Hematopoietic multipotent progenitor cell treated with erythropoietin and hydrocortisone succinate and interleukin-3 and kit ligand, for 4 days (in vitro differentiated cells): ENCODE results near the gene CAPNS1.
"Not testable (repeated sequence)": the region's sequence is repeated elsewhere in the genome, so short reads cannot be mapped to it uniquely, and the experiment has no call there.

ENCODE experiments used
- DNase-seq: peaks from one replicate; pipeline ENCODE4 v3.0.0-alpha.2; 2015

Gene CAPNS1

GRCh38 chr19:36114721-36115452, 25.0 kb upstream of the CAPNS1 start, which contains the start of gene POLR2I:
TSS of gene POLR2I (minus strand) at chr19:36114875. CDS start at chr19:36114856, 19 bp downstream.
- DNase-seq = peak; percentile 100

GRCh38 chr19:36115453-36116343, 24.2 kb upstream of the CAPNS1 start, which contains the start of gene TBCB:
TSS of gene TBCB (plus strand) at chr19:36115468. CDS start at chr19:36115561, 93 bp downstream.
- DNase-seq = no peak

GRCh38 chr19:36116344-36116637, 23.6 kb upstream of the CAPNS1 start:
- no peak for DNase-seq

- DNase-seq = no peak
Observed at GRCh38 chr19:36120092-36120983, 19.5 kb upstream of the CAPNS1 start.

- DNase-seq = no peak
Observed at GRCh38 chr19:36120984-36121358, 18.9 kb upstream of the CAPNS1 start.

GRCh38 chr19:36121486-36122124, 18.3 kb upstream of the CAPNS1 start:
- DNase-seq = no peak

- no peak for DNase-seq
Observed at GRCh38 chr19:36125557-36125956, 14.3 kb upstream of the CAPNS1 start.

GRCh38 chr19:36128392-36128736, 11.5 kb upstream of the CAPNS1 start:
- DNase-seq = peak; percentile 67

- DNase-seq = peak; percentile 34
Observed at GRCh38 chr19:36131221-36131620, 8.6 kb upstream of the CAPNS1 start.

- not testable (repeated sequence) for DNase-seq
Observed at GRCh38 chr19:36134867-36135266, 5.0 kb upstream of the CAPNS1 start.

- peak; percentile 53 for DNase-seq
Observed at GRCh38 chr19:36136964-36137686, 2.7 kb upstream of the CAPNS1 start.

- no peak for DNase-seq
Observed at GRCh38 chr19:36139120-36139472, 770 bp upstream of the CAPNS1 start.

- DNase-seq = peak; percentile 85
Observed at GRCh38 chr19:36140304-36141038, 605 bp downstream of the CAPNS1 start.

GRCh38 chr19:36141039-36141927, 1.4 kb downstream of the CAPNS1 start:
- DNase-seq = peak; percentile 94

- no peak for DNase-seq
Observed at GRCh38 chr19:36142046-36142445, 2.2 kb downstream of the CAPNS1 start.

GRCh38 chr19:36142496-36142895, 2.6 kb downstream of the CAPNS1 start:
- no peak for DNase-seq

- DNase-seq = no peak
Observed at GRCh38 chr19:36144624-36145023, 4.8 kb downstream of the CAPNS1 start.

- no peak for DNase-seq
Observed at GRCh38 chr19:36149673-36150406, 10.0 kb downstream of the CAPNS1 start.

GRCh38 chr19:36150586-36150985, 10.7 kb downstream of the CAPNS1 start:
- no peak for DNase-seq
